ENCODE measurements around the gene RABL6. TPM values are rescaled to one million over a fixed set of nuclear protein-coding genes. Genes with fewer than 3 reads are reported as not detected.
"Not testable (repeated sequence)": the region's sequence is repeated elsewhere in the genome, so short reads cannot be mapped to it uniquely, and the experiment has no call there.

The RABL6 gene
- total RNA-seq, 1 donor from 2014 or later: 64.1 TPM

DNA sequence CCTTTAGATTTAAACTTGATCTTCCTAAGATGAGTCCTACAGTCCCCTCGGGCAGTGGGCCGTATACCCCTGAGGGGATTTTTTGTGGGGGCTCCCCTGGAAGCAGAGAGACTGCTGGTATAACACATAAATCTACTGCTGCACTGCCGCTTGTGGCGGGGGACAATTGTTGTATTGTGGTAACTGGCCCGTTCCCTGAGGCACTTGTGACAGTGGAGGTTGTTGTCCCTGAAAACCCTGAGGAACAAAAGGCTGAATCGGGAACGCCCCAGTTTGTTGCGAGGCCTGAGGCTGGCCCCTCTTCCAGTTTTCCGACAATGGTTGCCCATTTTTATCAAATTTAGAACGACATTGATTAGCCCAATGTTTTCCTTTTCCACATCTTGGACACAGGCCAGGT is 21.3 kb upstream of the RABL6 start:
- intact Hi-C loops (cut with micrococcal nuclease): loop anchor here (5.0 kb wide), 1 partner anchor 251 kb away; no protein-coding TSS in a partner anchor
- no peaks in the 10 kb centered on the region for H3K36me3 ChIP-seq
- TF ChIP-seq, protein P1, sequence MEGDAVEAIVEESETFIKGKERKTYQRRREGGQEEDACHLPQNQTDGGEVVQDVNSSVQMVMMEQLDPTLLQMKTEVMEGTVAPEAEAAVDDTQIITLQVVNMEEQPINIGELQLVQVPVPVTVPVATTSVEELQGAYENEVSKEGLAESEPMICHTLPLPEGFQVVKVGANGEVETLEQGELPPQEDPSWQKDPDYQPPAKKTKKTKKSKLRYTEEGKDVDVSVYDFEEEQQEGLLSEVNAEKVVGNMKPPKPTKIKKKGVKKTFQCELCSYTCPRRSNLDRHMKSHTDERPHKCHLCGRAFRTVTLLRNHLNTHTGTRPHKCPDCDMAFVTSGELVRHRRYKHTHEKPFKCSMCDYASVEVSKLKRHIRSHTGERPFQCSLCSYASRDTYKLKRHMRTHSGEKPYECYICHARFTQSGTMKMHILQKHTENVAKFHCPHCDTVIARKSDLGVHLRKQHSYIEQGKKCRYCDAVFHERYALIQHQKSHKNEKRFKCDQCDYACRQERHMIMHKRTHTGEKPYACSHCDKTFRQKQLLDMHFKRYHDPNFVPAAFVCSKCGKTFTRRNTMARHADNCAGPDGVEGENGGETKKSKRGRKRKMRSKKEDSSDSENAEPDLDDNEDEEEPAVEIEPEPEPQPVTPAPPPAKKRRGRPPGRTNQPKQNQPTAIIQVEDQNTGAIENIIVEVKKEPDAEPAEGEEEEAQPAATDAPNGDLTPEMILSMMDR (IDR thresholded peaks at IDR 0.05; ENCODE audit: borderline replicate concordance): no peak
- peaks cover 18% of the 10 kb centered on the region for H3K4me1 ChIP-seq
- no peaks in the 10 kb centered on the region for H3K27me3 ChIP-seq (ENCODE audit: low read depth)
- no peaks in the 10 kb centered on the region for H3K9me3 ChIP-seq (replicated peaks)
- DNase-seq: no peak
- no peak overlapping the region for H3K4me3 ChIP-seq
- no peak overlapping the region for H3K27ac ChIP-seq (replicated peaks)

DNA sequence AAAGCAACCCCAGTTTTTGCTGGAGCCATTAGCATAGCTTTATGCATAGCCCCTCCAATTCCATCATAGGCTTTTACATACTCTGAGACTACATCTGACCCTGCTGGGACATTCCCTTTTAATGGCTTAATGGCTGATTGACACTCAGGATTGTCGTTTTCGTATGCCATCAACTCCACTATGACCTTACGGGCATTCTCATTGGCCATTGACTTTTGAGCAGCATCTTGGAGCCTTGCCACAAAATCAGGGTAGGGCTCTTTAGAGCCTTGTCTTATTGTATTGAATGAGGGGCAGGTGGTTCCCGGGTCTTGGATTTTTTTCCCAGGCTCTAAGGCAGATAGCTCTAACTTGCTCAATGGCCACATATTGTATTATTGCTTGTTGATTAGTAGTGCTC is 20.8 kb upstream of the RABL6 start:
- H3K4me1 ChIP-seq: peaks cover 23% of the 10 kb centered on the region
- not testable (repeated sequence) for H3K27ac ChIP-seq (replicated peaks); H3K36me3 ChIP-seq; H3K9me3 ChIP-seq (replicated peaks); H3K27me3 ChIP-seq (ENCODE audit: low read depth); H3K4me3 ChIP-seq; DNase-seq
- intact Hi-C loops (cut with micrococcal nuclease): loop anchor here (5.0 kb wide), 1 partner anchor 250 kb away; no protein-coding TSS in a partner anchor

DNA sequence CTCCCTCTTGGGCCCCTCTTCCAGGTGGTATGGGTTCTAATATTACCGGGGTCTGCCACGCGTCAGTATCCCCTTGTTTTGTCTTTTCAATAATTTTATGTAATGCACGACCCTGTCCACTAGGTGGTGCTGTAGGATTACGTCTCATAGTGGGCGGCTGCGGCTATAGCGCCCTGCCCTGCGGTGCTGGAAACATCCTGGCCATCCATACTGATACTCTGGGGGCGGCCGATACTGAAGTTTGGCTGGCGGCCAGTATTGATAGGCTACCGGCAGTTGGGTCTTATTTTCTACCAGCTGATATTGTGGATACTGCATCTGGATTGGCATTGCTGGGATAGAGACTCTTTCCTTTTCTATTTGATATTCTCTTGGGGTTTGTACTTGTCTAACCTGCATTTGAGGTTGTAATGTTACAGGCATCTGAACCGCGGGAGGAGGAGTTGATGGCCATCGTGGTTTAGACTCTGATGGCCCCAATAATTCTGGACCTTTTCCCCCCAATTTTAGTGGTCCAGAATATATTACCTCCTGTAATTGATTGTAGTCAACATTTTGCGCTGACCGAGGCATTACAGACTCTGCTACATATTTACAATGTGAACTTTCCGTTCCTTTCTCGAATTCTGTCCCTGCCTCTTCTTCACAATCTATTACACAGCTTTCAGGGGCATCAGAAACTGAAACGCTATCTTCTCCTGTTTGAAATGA is 19.9 kb upstream of the RABL6 start:
- Histone ChIP-seq H3K4me3 (peak overlapping the region; percentile 2), H3K27ac (replicated peaks) (peak overlapping the region; percentile 34), H3K36me3 (peaks cover 6% of the 10 kb centered on the region), H3K27me3 (ENCODE audit: low read depth) (no peaks in the 10 kb centered on the region), H3K4me1 (peaks cover 32% of the 10 kb centered on the region), H3K9me3 (replicated peaks) (no peaks in the 10 kb centered on the region)
- peak; percentile 56 for DNase-seq
- TF ChIP-seq, protein P1 (IDR thresholded peaks at IDR 0.05; ENCODE audit: borderline replicate concordance): peak; percentile 90
- intact Hi-C loops (cut with micrococcal nuclease): loop anchor here (5.0 kb wide), 1 partner anchor 249 kb away; no protein-coding TSS in a partner anchor

DNA sequence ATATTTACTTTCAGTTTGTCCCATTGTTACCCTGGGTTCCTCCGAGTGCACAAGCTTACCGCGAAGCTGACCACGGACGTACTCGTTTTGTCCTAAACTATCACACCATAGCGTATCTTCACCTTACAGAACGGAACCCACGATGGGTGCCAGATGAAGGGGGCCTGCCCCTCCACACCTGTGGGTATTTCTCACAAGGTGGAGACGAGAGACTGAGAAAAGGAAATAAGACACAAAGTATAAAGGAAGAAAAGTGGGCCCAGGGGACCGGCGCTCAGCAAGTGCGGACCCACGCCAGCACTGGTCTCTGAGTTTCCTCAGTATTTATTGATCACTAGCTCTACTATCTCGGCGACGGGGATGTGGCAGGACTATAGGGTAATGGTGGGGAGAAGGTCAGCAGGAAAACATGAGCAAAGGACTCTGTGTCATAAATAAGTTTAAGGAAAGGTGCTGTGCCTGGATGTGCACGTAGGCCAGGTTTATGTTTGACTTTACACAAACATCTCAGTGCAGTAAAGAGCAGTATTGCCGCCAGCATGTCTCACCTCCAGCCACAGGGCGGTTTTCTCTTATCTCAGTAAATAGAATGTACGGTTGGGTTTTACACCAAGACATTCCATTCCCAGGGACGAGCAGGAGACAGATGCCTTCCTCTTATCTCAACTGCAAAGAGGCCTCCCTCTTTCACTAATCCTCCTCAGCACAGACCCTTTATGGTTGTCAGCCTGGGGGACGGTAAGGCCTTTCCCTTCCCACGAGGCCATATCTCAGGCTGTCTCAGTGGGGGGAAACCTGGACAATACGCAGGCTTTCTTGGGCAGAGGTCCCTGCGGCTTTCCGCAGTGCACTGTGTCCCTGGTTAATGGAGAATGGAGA is 18.9 kb upstream of the RABL6 start:
- not testable (repeated sequence) for DNase-seq, H3K4me3 ChIP-seq

DNA sequence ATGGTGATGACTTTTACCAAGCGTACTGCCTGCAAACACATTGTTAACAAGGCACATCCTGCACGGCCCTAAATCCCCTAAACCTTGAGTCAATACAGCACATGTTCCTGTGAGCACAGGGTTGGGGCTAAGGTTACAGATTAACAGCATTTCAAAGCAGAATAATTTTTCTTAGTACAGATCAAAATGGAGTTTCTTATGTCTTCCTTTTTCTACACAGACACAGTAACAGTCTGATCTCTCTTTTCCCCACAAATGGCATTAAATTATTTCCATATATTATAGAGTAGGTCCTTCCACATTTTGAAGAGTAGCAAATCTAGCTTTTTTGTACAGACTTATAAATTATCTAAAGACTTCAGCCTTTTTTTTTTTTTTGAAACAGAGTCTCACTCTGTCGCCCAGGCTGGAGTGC is 18.2 kb upstream of the RABL6 start:
- intact Hi-C loops (cut with micrococcal nuclease): loop anchor here (5.0 kb wide), 1 partner anchor 248 kb away; no protein-coding TSS in a partner anchor
- H3K27ac ChIP-seq (replicated peaks): peak overlapping the region; percentile 99
- TF ChIP-seq, protein P1 (IDR thresholded peaks at IDR 0.05; ENCODE audit: borderline replicate concordance): no peak

More for the DNA sequence above, 18.9 kb upstream of the RABL6 start:
- H3K36me3 ChIP-seq: peaks cover 11% of the 10 kb centered on the region
- intact Hi-C loops (cut with micrococcal nuclease): loop anchor here (5.0 kb wide), 1 partner anchor 248 kb away; no protein-coding TSS in a partner anchor
- H3K27me3 ChIP-seq (ENCODE audit: low read depth); H3K9me3 ChIP-seq (replicated peaks): not testable (repeated sequence)
- peaks cover 42% of the 10 kb centered on the region for H3K4me1 ChIP-seq
- H3K27ac ChIP-seq (replicated peaks): peak overlapping the region; percentile 34

DNA sequence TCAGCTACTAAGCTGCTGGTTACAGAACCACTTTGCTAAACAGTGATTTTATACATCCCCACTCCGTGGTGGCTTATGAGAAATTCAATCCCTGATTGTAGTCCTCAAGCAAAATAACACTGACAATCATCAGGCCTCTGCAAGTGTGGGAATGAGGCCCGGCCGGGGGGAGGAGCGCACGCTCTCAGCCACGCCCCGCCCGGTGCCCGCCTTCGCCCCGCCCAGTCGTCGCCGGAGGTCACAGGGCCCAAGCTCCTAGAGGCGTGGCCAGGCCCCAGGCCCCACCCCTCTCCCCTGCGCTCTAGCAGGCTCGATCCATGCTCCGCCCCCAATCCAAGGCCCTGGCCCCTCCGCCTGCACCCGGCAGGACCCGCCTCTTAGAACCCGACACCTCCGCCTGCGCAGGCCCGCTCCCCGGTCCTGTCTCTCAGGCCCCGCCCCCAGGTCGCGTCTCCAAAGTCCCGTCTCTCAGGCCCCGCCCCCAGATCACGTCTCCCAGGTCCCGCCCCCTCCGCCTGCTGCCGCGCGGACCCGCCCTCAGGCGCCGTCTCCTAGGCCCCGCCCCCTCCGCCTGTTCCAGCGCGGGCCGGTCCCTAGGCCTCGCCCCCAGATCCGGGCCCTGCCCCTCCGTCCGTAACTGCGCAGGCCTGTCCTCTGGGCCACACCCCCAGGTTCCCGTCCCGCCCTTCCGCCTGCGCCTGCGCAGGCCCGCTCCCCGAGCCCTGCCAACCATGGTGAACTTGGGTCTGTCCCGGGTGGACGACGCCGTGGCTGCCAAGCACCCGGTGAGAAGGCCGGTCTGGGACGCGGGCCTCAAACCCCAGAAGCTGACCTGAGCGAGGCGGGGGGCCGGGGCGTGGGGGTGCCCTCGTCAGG is 16.9 kb upstream of the RABL6 start, which contains the start of gene TMEM141:
TMEM141 (plus strand) TSS at position 705 of the 876 bp plus-strand sequence; CDS start at position 732, 27 bp downstream.
- intact Hi-C loops (cut with micrococcal nuclease): no loop called here

More for the DNA sequence above, 18.2 kb upstream of the RABL6 start:
- Histone ChIP-seq H3K4me3 (no peak overlapping the region), H3K36me3 (peaks cover 11% of the 10 kb centered on the region), H3K9me3 (replicated peaks) (no peaks in the 10 kb centered on the region), H3K4me1 (peaks cover 48% of the 10 kb centered on the region), H3K27me3 (ENCODE audit: low read depth) (no peaks in the 10 kb centered on the region)
- DNase-seq: no peak

More for the DNA sequence above, 16.9 kb upstream of the RABL6 start, which contains the start of gene TMEM141:
- Histone ChIP-seq H3K4me3 (peak within 1 kb of the TSS; percentile 90), H3K9me3 (replicated peaks) (no peaks in the 10 kb centered on the region), H3K4me1 (peaks cover 61% of the 10 kb centered on the region), H3K36me3 (peaks cover 11% of the 10 kb centered on the region), H3K27ac (replicated peaks) (peak within 1 kb of the TSS; percentile 99), H3K27me3 (ENCODE audit: low read depth) (no peaks in the 10 kb centered on the region)
- peak; percentile 100 for DNase-seq
- TF ChIP-seq, protein P1 (IDR thresholded peaks at IDR 0.05; ENCODE audit: borderline replicate concordance): no peak

Data from left ventricle myocardium inferior (tissue), 1 donor.